ENCODE results near the gene ACP2. TPM values are rescaled to one million over a fixed set of nuclear protein-coding genes. Genes with fewer than 3 reads are reported as not detected.

The ACP2 gene
- total and polyA plus RNA-seq, 10 of the 15 experiments (the other 5 are each of a cell fraction or from before 2014, with no cell fraction given), result 0.98 to 11.7 (median 7.4) TPM

- TF ChIP-seq CHD1 (IDR thresholded peaks at IDR 0.05; ENCODE audit: low read depth, low read length) (no peak), E2F4 (IDR thresholded peaks at IDR 0.05; ENCODE audit: low read depth, low read length) (no peak), NR2C2 (IDR thresholded peaks at IDR 0.05; ENCODE audit: borderline replicate concordance, control insufficient read depth, insufficient read length, low read depth) (no peak)
Observed at GRCh38 chr11:47257177-47257516, 8.5 kb upstream of the ACP2 start (continued).

DNA sequence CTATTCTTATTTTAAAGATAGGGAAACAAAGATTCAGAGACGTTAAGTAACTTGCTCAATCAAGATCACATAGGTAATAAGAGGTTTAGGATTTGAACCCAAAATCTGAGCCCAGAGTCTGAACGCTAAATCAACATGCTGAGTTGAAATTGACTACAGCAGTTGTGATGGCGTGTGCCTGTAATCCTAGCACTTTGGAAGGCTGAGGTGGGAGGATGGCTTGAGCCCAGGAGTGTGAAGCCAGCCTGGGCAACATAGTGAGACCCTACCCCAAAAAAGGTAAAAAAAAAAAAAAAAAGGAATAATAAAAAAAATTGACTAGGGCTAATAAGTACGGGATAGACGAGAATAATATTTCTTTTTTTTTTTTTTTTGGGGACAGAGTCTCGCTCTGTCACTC is 7.8 kb upstream of the ACP2 start:
- Histone ChIP-seq H3K27me3 (replicated peaks in 1 of 2; ENCODE audit: control insufficient read depth in 2 of 2, insufficient read depth in 2 of 2, low read length in 1 of 2) (no peaks in the 10 kb centered on the region), H4K20me1 (ENCODE audit: control insufficient read depth, insufficient read depth) (no peaks in the 10 kb centered on the region), H3K9me3 (replicated peaks; ENCODE audit: control insufficient read depth, insufficient read depth, low read length) (no peaks in the 10 kb centered on the region), H3K4me2 (ENCODE audit: control insufficient read depth, insufficient read depth) (no peak overlapping the region), H3K9ac (ENCODE audit: control insufficient read depth, insufficient read depth, low read length) (no peak overlapping the region), H3K4me3 (no peak overlapping the region), H2AFZ (ENCODE audit: control insufficient read depth, low read depth, low read length) (no peak overlapping the region), H3K4me1 (ENCODE audit: control insufficient read depth, insufficient read depth, low read length) (no peaks in the 10 kb centered on the region), H3K36me3 (ENCODE audit: control insufficient read depth in 2 of 2, insufficient read depth in 2 of 2, low read length in 1 of 2) (no peaks in the 10 kb centered on the region), H3K79me2 (ENCODE audit: control insufficient read depth, insufficient read depth, low read length) (no peaks in the 10 kb centered on the region), H3K27ac (ENCODE audit: control insufficient read depth, insufficient read depth) (no peak overlapping the region)
- FAIRE-seq (no peak), DNase-seq (ENCODE audit: low read depth, low spot score) (no peak), ATAC-seq (no peak)
- in situ Hi-C loops (cut with MboI) (no loop called here), intact Hi-C loops (cut with micrococcal nuclease; ENCODE audit: unreplicated experiment) (no loop called here)
- SMC1A ChIA-PET (ENCODE audit: uncharacterized antibody, unreplicated experiment), result interaction anchor here (1.4 kb wide), 1 partner anchor 78 kb away, joined by 4 read pairs; no protein-coding TSS in a partner anchor
- POLR2A ChIA-PET, result no interaction called here
- RAD21 ChIA-PET (ENCODE audit: unreplicated experiment), result interaction anchor here (0.7 kb wide), 1 partner anchor 10 kb away, joined by 3 read pairs; no protein-coding TSS in a partner anchor
- 83% methylated on average over 3 of the region's 6 CpGs for WGBS (ENCODE audit: insufficient coverage, insufficient replicate concordance, low lambda C conversion rate, missing lambda C conversion rate)
- BruUV-seq (replicated peaks), result no TSS peak
- CTCF ChIA-PET, result interaction anchor here (1.3 to 1.8 kb wide), 4 partner anchors 8 to 78 kb away, joined by 3 to 11 read pairs (median 4); partner anchors contain the start of genes ACP2 and MADD
- TF ChIP-seq SMC3 (IDR thresholded peaks at IDR 0.05; ENCODE audit: borderline replicate concordance, low read length) (no peak), E2F4 (IDR thresholded peaks at IDR 0.05; ENCODE audit: low read depth, low read length) (no peak), EED (IDR thresholded peaks at IDR 0.05; ENCODE audit: low read depth) (no peak), NFYA (IDR thresholded peaks at IDR 0.05; ENCODE audit: borderline replicate concordance, low read depth, low read length) (no peak), RBBP5 (conservative IDR thresholded peaks at IDR 0.05) (no peak), IKZF1 (conservative IDR thresholded peaks at IDR 0.05) (no peak), NR2F1 (conservative IDR thresholded peaks at IDR 0.05) (no peak), MTA3 (IDR thresholded peaks at IDR 0.05; ENCODE audit: borderline replicate concordance, low read length) (no peak), SREBF1 (IDR thresholded peaks at IDR 0.05; ENCODE audit: low read length) (no peak)
- TF ChIP-seq, protein P1, sequence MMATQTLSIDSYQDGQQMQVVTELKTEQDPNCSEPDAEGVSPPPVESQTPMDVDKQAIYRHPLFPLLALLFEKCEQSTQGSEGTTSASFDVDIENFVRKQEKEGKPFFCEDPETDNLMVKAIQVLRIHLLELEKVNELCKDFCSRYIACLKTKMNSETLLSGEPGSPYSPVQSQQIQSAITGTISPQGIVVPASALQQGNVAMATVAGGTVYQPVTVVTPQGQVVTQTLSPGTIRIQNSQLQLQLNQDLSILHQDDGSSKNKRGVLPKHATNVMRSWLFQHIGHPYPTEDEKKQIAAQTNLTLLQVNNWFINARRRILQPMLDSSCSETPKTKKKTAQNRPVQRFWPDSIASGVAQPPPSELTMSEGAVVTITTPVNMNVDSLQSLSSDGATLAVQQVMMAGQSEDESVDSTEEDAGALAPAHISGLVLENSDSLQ (IDR thresholded peaks at IDR 0.05), result no peak

Measured in GM12878 (cell line).